Smooth muscle cell of the brain vasculature (primary cell): ENCODE results near the gene TMEM271.
"Not testable (repeated sequence)": the region's sequence is repeated elsewhere in the genome, so short reads cannot be mapped to it uniquely, and the experiment has no call there.

Experiments
- DNase-seq: peaks from one replicate; pipeline ENCODE4 v3.0.0-alpha.2; 2012; ENCODE audit warnings: low read depth, low spot score

TMEM271 gene

GRCh38 chr4:610411-611261 is 34.5 kb upstream of the TMEM271 start:
- DNase-seq, result no peak

GRCh38 chr4:609400-610050 is 33.4 kb upstream of the TMEM271 start:
- no peak for DNase-seq

- no peak for DNase-seq
Measured at GRCh38 chr4:608236-608635, 32.1 kb upstream of the TMEM271 start.

- DNase-seq, result no peak
Measured at GRCh38 chr4:605702-606425, 29.8 kb upstream of the TMEM271 start.

GRCh38 chr4:604131-604530 is 28.0 kb upstream of the TMEM271 start:
- DNase-seq, result no peak

- DNase-seq, result no peak
Measured at GRCh38 chr4:602559-602942, 26.5 kb upstream of the TMEM271 start.

GRCh38 chr4:601612-602558 is 25.8 kb upstream of the TMEM271 start:
- no peak for DNase-seq

GRCh38 chr4:600850-601515 is 24.9 kb upstream of the TMEM271 start:
- no peak for DNase-seq

GRCh38 chr4:600166-600565 is 24.1 kb upstream of the TMEM271 start:
- DNase-seq, result no peak

GRCh38 chr4:598925-599324 is 22.8 kb upstream of the TMEM271 start:
- DNase-seq, result no peak

- DNase-seq, result no peak
Measured at GRCh38 chr4:592825-593520, 16.9 kb upstream of the TMEM271 start.

GRCh38 chr4:592178-592577 is 16.1 kb upstream of the TMEM271 start:
- DNase-seq, result not testable (repeated sequence)

GRCh38 chr4:590313-590841 is 14.3 kb upstream of the TMEM271 start:
- no peak for DNase-seq

- no peak for DNase-seq
Measured at GRCh38 chr4:589219-589963, 13.3 kb upstream of the TMEM271 start.

- no peak for DNase-seq
Measured at GRCh38 chr4:588351-588849, 12.3 kb upstream of the TMEM271 start.

GRCh38 chr4:587671-588350 is 11.7 kb upstream of the TMEM271 start:
- DNase-seq, result no peak

GRCh38 chr4:583820-584219 is 7.7 kb upstream of the TMEM271 start:
- DNase-seq, result no peak

GRCh38 chr4:581753-582361 is 5.8 kb upstream of the TMEM271 start:
- DNase-seq, result no peak
